ENCODE measurements around the gene TET2.

The TET2 gene

DNA sequence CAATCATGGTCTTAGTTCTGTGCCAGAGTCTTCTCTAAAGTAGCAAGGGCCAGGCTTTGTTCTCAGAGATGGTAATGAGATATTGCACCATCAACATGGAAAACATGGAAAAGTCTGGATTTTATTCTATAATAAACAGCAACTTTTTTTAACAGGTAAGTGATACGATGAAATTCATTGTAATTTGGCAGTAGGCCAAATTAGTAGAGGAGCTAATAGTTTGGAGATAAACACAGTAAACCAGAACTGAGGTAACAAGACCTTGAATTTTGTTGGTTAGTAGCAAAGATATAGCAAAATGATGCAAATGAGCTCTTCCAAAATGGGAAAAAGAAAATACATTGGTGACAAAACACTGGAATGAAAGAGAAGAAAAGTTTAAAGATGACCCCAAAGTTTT lies 126.6 kb downstream of the TET2 start:
- FAIRE-seq (no peak), DNase-seq (ENCODE audit: insufficient read length, low spot score) (no peak)
- TF ChIP-seq, protein P1, sequence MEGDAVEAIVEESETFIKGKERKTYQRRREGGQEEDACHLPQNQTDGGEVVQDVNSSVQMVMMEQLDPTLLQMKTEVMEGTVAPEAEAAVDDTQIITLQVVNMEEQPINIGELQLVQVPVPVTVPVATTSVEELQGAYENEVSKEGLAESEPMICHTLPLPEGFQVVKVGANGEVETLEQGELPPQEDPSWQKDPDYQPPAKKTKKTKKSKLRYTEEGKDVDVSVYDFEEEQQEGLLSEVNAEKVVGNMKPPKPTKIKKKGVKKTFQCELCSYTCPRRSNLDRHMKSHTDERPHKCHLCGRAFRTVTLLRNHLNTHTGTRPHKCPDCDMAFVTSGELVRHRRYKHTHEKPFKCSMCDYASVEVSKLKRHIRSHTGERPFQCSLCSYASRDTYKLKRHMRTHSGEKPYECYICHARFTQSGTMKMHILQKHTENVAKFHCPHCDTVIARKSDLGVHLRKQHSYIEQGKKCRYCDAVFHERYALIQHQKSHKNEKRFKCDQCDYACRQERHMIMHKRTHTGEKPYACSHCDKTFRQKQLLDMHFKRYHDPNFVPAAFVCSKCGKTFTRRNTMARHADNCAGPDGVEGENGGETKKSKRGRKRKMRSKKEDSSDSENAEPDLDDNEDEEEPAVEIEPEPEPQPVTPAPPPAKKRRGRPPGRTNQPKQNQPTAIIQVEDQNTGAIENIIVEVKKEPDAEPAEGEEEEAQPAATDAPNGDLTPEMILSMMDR (IDR thresholded peaks at IDR 0.05; ENCODE audit: insufficient read depth, missing control alignments) = no peak

DNA sequence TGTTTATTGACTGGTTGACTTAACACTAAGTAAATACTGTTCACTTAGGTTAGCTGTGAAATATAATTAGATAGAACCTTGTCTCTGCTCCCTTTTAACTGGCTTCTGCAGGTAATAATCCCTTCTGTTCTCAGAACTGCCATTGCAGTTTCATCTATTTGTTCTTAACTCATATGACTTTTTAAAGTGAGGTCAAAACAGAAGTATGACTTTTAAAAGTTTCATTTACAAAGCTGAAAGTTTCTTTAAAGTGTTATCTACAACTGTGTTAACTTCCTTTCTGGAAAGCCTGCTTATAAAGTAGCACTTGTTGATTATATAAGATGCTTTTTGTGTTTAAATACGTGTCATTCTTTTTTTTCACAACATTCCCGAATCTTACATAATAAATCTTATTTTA lies 127.4 kb downstream of the TET2 start:
- DNase-seq (ENCODE audit: insufficient read length, low spot score) = no peak
- TF ChIP-seq, protein P1 (IDR thresholded peaks at IDR 0.05; ENCODE audit: insufficient read depth, missing control alignments) = no peak
- FAIRE-seq = no peak

DNA sequence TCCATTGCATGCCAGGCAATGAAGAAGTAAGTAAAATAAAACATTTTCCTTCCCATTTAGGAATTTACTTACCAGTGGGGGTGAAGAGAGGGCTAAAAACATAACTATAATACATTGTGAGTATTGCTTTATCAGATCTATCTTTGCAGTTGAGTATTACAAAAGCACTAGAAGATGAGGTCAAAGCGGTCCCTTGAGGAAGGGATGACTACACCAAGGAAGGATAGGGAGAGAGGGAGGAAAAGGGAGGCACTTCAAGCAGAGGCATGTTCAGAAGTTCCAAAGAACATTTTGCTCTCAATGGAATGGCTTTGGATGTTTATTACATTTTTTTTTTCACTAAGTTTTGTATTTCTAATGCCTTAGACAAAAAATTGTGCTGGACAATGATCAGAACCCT lies 127.8 kb downstream of the TET2 start:
- TF ChIP-seq, protein P1 (IDR thresholded peaks at IDR 0.05; ENCODE audit: insufficient read depth, missing control alignments) = no peak
- no peak for FAIRE-seq
- DNase-seq (ENCODE audit: insufficient read length, low spot score) = no peak

DNA sequence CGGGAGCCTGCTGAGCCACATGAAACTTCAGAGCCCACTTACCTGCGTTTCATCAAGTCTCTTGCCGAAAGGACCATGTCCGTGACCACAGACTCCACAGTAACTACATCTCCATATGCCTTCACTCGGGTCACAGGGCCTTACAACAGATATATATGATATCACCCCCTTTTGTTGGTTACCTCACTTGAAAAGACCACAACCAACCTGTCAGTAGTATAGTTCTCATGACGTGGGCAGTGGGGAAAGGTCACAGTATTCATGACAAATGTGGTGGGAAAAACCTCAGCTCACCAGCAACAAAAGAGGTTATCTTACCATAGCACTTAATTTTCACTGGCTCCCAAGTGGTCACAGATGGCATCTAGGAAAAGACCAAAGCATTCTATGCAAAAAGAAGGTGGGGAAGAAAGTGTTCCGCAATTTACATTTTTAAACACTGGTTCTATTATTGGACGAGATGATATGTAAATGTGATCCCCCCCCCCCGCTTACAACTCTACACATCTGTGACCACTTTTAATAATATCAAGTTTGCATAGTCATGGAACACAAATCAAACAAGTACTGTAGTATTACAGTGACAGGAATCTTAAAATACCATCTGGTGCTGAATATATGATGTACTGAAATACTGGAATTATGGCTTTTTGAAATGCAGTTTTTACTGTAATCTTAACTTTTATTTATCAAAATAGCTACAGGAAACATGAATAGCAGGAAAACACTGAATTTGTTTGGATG lies 129.9 kb downstream of the TET2 start:
- TF ChIP-seq, protein P1 (IDR thresholded peaks at IDR 0.05; ENCODE audit: insufficient read depth, missing control alignments) = no peak
- DNase-seq (ENCODE audit: insufficient read length, low spot score) (no peak), FAIRE-seq (no peak)

DNA sequence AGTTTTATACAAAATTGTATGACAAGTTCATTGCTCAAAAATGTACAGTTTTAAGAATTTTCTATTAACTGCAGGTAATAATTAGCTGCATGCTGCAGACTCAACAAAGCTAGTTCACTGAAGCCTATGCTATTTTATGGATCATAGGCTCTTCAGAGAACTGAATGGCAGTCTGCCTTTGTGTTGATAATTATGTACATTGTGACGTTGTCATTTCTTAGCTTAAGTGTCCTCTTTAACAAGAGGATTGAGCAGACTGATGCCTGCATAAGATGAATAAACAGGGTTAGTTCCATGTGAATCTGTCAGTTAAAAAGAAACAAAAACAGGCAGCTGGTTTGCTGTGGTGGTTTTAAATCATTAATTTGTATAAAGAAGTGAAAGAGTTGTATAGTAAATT lies 131.0 kb downstream of the TET2 start:
- no peak for DNase-seq (ENCODE audit: insufficient read length, low spot score)
- no peak for FAIRE-seq
- TF ChIP-seq, protein P1 (IDR thresholded peaks at IDR 0.05; ENCODE audit: insufficient read depth, missing control alignments) = no peak

DNA sequence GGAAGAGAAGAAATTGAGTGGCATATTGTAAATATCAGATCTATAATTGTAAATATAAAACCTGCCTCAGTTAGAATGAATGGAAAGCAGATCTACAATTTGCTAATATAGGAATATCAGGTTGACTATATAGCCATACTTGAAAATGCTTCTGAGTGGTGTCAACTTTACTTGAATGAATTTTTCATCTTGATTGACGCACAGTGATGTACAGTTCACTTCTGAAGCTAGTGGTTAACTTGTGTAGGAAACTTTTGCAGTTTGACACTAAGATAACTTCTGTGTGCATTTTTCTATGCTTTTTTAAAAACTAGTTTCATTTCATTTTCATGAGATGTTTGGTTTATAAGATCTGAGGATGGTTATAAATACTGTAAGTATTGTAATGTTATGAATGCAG lies 132.6 kb downstream of the TET2 start:
- FAIRE-seq (no peak), DNase-seq (ENCODE audit: insufficient read length, low spot score) (no peak)
- TF ChIP-seq, protein P1 (IDR thresholded peaks at IDR 0.05; ENCODE audit: insufficient read depth, missing control alignments) = no peak

DNA sequence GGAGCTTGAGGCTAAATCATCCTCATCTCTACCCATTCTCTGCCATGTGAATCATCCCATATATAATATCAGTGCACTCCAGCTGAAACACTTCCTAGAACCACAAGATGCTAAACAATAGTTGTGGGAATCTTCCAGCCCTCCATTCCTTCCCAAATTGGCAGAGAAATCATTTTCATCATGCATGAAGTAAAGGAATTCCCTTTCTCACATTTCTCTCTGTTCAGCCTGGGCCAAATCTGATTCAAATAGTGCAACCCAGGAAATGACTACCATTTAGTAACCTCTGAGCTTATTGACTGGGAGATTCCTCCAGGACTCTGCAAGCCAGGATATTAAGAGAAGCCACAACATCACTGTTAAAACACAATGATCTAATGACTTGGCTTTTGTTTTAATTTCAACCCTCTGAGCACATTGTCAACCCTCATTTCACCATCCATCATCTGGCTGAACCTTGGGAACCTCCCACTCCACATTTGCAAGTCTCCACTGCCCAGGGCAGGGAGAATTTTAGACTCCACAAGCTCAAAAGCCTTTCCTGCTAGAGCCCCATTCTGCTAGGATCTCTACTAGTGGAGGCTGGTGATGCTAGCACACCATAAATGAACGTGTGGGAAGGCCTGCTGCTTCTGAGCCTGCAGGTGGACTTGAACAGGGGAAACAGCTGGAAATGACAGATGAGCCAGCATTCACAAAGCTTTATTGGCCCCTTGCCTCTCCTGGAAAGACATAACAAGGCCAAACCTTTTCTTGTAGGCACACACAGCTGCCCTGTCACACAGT lies 133.9 kb downstream of the TET2 start:
- DNase-seq (ENCODE audit: insufficient read length, low spot score) (no peak), FAIRE-seq (no peak)
- TF ChIP-seq, protein P1 (IDR thresholded peaks at IDR 0.05; ENCODE audit: insufficient read depth, missing control alignments) = no peak

Data from D721Med (cell line).